Omental fat pad (tissue), 4 donors: ENCODE measurements around the gene ELN. TPM values are rescaled to one million over a fixed set of nuclear protein-coding genes. Genes with fewer than 3 reads are reported as not detected.

Source experiments
- ATAC-seq: fragments of 150-250 bp; one replicate; pipeline ENCODE4 v1.9.1; 2016; ENCODE audit warnings: mild to moderate bottlenecking, moderate library complexity; ENCODE audit not compliant: low FRiP score
- DNase-seq: peaks from one replicate; pipeline ENCODE4 v3.0.0-alpha.2; 2019; ENCODE audit warnings: low spot score
- total RNA-seq, 4 donors: library from RNA; depleted of rRNA; stranded (reverse); fragments of >200 nt; gene quantifications; one replicate each; pipeline ENCODE4 v1.1.0, GENCODE V29; 2016
- TF ChIP-seq, protein P1 (sequence below), 3 donors: fragments of 450-650 bp; IDR thresholded peaks; one replicate each; pipeline ENCODE4 v1.5.1; 2016 to 2017; ENCODE audit warnings: antibody characterized with exemption in 3 of 3, mild to moderate bottlenecking in 3 of 3, moderate library complexity in 2 of 3

Gene ELN
- total RNA-seq, 4 donors from 2014 or later, result 61.2 to 133 (median 83.8) TPM

DNA sequence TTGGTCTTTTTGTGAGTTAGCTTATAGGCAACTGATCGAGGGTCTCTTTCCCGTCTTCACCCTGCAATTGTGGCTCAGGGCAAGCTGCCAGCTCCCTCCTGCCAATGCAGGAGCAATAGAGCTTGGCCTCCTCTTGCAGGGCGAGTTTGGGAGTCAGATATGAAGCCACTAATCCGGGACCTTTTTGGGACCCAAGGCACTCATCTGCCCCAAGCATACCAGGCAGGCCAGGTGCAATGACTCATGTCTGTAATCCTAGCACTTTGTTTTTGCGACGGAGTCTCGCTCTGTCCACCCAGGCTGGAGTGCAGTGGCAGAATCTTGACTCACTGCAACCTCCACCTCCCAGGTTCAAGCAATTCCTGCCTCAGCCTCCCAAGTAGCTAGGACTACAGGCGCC, 76.7 kb downstream of the ELN start:
- TF ChIP-seq, protein P1, sequence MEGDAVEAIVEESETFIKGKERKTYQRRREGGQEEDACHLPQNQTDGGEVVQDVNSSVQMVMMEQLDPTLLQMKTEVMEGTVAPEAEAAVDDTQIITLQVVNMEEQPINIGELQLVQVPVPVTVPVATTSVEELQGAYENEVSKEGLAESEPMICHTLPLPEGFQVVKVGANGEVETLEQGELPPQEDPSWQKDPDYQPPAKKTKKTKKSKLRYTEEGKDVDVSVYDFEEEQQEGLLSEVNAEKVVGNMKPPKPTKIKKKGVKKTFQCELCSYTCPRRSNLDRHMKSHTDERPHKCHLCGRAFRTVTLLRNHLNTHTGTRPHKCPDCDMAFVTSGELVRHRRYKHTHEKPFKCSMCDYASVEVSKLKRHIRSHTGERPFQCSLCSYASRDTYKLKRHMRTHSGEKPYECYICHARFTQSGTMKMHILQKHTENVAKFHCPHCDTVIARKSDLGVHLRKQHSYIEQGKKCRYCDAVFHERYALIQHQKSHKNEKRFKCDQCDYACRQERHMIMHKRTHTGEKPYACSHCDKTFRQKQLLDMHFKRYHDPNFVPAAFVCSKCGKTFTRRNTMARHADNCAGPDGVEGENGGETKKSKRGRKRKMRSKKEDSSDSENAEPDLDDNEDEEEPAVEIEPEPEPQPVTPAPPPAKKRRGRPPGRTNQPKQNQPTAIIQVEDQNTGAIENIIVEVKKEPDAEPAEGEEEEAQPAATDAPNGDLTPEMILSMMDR (IDR thresholded peaks at IDR 0.05), result no peak
- ATAC-seq (no peak), DNase-seq (no peak)

DNA sequence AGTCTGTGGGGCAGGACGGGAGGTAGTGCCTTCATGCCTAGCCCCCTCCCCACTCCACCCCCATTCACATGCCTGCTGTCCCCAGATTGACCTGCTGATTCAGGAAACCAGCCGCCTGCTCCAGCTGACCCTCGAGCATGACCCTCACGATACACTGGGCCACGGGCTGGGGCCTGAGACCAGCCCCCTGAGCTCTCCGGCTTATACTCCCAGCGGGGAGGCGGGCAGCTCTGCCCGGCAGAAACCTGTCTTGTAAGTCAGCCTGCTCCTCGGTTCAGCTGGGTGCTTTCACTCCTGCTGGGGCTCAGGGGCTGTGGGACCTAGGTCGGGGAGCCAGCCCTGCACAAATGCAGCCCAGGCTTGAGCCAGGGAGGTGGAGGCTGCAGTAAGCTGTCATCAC, 78.0 kb downstream of the ELN start:
- TF ChIP-seq, protein P1 (IDR thresholded peaks at IDR 0.05), result no peak
- DNase-seq (no peak), ATAC-seq (no peak)

DNA sequence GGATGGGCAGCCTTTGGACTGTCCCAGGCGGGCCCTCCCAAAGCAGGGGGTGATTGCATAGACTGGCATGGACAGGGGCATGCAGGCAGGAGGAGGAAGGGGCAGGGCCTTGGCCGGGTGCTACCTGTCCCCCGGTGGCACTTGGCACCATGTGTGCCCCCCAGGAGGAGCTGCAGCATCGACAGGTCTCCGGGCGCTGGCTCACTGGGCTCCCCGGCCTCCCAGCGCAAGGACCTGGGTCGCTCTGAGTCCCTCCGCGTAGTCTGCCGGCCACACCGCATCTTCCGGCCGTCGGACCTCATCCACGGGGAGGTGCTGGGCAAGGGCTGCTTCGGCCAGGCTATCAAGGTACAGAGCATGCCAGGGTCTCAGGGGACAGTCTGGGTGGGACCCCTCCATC, 78.9 kb downstream of the ELN start:
- TF ChIP-seq, protein P1 (IDR thresholded peaks at IDR 0.05), result no peak
- DNase-seq, result no peak
- peak; percentile 21 for ATAC-seq

DNA sequence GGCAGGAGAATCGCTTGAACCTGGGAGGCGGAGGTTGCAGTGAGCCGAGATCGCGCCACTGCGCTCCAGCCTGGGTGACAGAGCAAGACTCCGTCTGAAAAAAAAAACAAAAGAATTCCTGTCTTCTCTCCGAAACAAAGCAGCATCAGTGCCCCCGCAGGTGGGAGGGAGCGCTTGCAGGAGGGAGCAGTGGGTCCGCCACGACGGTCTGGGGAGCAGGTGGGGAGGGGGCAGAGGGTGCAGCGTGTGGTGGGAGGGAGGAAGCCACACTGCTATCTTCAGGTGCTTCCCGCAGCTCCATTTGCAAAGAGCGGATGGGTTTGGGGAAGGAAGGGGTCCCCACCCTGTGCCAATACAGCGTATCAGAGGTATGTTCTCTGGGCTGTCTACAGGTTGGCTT, 87.4 kb downstream of the ELN start:
- DNase-seq, result no peak
- no peak for ATAC-seq
- TF ChIP-seq, protein P1 (IDR thresholded peaks at IDR 0.05), result no peak

DNA sequence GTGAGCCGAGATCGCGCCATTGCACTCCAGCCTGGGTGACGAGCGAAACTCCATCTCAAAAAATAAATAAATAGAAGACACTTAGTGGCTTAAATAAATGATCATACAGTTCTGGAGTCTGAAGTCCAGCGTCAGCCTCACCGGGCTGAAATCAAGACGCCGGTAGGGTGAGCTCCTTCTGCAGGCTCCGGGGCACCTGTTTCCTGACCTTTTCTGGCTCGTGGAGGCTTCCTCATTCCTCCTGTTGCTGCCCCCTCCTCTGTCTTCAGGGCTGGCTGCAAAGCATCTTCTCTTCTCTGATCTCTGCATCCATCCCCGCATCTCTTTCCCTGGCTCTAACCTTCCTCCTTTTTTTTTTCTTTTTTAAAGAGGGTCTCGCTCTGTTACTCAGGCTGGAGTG, 88.4 kb downstream of the ELN start:
- no peak for ATAC-seq
- DNase-seq, result no peak

More for the DNA sequence above, 88.4 kb downstream of the ELN start:
- TF ChIP-seq, protein P1 (IDR thresholded peaks at IDR 0.05), result no peak

Other genes starting within 250 kb of the ELN start
- under 1 TPM in 3 of 4 donors, not detected in 1; 0.19 to 0.65 (median 0.60) TPM for gene CLDN4, start 197.2 kb upstream of the ELN start, total RNA-seq
- gene METTL27, start 185.7 kb upstream of the ELN start, total RNA-seq, result 1 to 10 TPM in 3 of 4 donors, not detected in 1; 2.5 to 5.7 (median 3.4) TPM
- not detected for gene TMEM270, start 167.0 kb upstream of the ELN start, total RNA-seq
- gene LIMK1, start 55.6 kb downstream of the ELN start, total RNA-seq, result 10 to 100 TPM; 10.4 to 31.0 (median 14.6) TPM
- 100 to 1,000 TPM; 195 to 284 (median 229) TPM for gene EIF4H, start 146.2 kb downstream of the ELN start, total RNA-seq
- 10 to 100 TPM in 3 of 4 donors, 1 to 10 TPM in 1; 3.0 to 19.4 (median 16.5) TPM for gene LAT2, start 181.8 kb downstream of the ELN start, total RNA-seq
- gene RFC2, start 226.2 kb downstream of the ELN start, total RNA-seq, result 10 to 100 TPM; 10.9 to 14.8 (median 12.3) TPM